Heart left ventricle (tissue), 13 donors: ENCODE data around the gene YWHAE.

ENCODE experiments used
- CTCF ChIP-seq, 12 donors: fragments of 200-600 bp; sonication (generic) in 4 of 12; IDR thresholded peaks; one replicate each; pipeline versions ENCODE4 v1.5.0 to v1.8.0; 2018 to 2022; ENCODE audit warnings: antibody characterized with exemption in 12 of 12, mild to moderate bottlenecking in 5 of 12
- POLR2A ChIP-seq, 2 donors: fragments of 450-650 bp; IDR thresholded peaks; one replicate each; pipeline ENCODE4 v1.6.1; 2017; ENCODE audit warnings: antibody characterized with exemption in 2 of 2, mild to moderate bottlenecking in 2 of 2, moderate library complexity in 2 of 2
- donor health status: ischemic (EF 13 %, LVEDD 7.1; RV severe dilation, severe dysfunction).
- donor health status: DM: no; HTN: yes; CAD: no.
- donor health status: DM: no; HTN: no; CAD: no.
- donor health status: ischemic (EF 25% LVEDD 6.9; RV normal size, moderate dysfunction).
- donor health status: ischemic (EF 25% LVEDD 5.7; RV mildly dilated, moderate dysfunction).
- donor health status: ischemic (EF 35%, LVEDD 5.7; RV mildly dilated, moderate dysfunction).
- donor health status: nonischemic (EF 11% LVEDD 7.7; RV severe dilation, severe dysfunction).
- donor health status: DM: yes; HTN: yes; CAD: no.
- donor health status: PGD.
- donor health status: ischemic (EF 29% LVEDD 5.4; RV normal size, mild dysfunction).
- donor health status: nonischemic (EF 23%, LVEDD 6.1; RV moderate dilation, normal function).

- TF ChIP-seq CTCF (IDR thresholded peaks at IDR 0.05) (no peak), POLR2A (IDR thresholded peaks at IDR 0.05) (no peak)
Measured at GRCh38 chr17:1313270-1314005, 86.6 kb downstream of the YWHAE start.
